Measurements from ENCODE around the gene CXCR3.
A peak's percentile ranks its signal among the peaks of the same experiment; 100 is the strongest.
"Not testable (repeated sequence)": the region's sequence is repeated elsewhere in the genome, so short reads cannot be mapped to it uniquely, and the experiment has no call there.

Gene CXCR3

GRCh38 chrX:71618303-71618721, at the start of gene CXCR3:
Gene CXCR3, minus strand, starts transcription at chrX:71618511. Its CDS starts 62 bp downstream, at chrX:71618449.
- DNase-seq (ENCODE audit: low read depth in 2 of 2), result no peak

GRCh38 chrX:71667328-71668247, 49.3 kb upstream of the CXCR3 start, which contains the start of gene LOC101059915:
Gene LOC101059915, plus strand, starts transcription at chrX:71667546.
- TF ChIP-seq, protein P1, sequence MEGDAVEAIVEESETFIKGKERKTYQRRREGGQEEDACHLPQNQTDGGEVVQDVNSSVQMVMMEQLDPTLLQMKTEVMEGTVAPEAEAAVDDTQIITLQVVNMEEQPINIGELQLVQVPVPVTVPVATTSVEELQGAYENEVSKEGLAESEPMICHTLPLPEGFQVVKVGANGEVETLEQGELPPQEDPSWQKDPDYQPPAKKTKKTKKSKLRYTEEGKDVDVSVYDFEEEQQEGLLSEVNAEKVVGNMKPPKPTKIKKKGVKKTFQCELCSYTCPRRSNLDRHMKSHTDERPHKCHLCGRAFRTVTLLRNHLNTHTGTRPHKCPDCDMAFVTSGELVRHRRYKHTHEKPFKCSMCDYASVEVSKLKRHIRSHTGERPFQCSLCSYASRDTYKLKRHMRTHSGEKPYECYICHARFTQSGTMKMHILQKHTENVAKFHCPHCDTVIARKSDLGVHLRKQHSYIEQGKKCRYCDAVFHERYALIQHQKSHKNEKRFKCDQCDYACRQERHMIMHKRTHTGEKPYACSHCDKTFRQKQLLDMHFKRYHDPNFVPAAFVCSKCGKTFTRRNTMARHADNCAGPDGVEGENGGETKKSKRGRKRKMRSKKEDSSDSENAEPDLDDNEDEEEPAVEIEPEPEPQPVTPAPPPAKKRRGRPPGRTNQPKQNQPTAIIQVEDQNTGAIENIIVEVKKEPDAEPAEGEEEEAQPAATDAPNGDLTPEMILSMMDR (IDR thresholded peaks at IDR 0.05; ENCODE audit: low read depth, low read length), result no peak
- DNase-seq (ENCODE audit: low read depth in 2 of 2), result no peak

More at GRCh38 chrX:71618303-71618721, at the start of gene CXCR3:
- H3K4me3 ChIP-seq (replicated peaks in 1 of 2; ENCODE audit: low read depth in 2 of 2, low read length in 2 of 2), result no peak within 1 kb of the TSS
- TF ChIP-seq, protein P1 (IDR thresholded peaks at IDR 0.05; ENCODE audit: low read depth, low read length), result no peak

DNA sequence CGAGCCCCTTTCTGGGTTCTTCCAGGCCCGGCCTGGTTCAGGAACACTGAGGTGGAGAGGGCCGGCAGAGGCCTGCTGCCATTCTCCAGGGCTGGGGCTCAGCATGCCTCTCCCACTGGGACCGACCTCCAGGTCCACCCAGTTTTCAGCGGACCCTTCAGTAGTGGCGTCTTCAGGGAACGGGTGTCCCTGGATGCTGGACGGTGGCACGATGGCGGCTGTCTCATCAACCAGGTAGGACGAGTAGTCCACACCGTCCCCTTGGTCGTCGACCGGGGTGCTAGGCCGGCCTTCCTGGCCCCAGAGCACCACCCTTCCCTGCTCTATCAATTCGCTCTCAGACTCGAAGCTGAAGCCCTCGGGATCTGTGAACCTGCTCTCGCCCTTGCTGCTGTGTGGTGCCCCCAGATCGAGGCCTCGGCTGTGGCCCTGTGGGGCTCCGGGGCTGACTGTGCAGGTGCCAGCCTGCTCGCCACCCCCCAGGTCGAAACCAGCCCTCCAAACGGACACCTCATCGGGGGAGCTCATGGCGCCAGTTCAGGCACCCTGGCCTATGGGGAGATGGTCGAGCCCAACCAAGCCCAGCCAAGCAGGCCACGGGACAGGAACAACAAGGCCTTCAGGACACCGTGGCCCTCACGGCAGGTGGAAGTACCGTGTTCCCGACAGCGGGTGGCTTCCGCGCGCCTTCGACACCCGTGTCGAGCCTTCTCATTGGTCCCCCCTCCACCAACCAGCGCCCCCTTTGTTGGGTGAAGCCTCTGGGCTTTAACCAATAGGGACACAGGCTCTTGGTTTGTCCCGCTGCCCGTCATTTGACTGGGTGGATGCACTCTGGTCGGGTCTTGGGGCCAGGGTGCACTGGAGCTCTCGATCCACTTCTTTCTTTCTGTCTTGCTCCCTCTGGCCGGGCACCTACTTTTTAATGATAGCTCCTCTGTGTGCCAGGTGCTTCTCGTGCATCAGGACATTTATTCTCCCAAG, 48.2 kb upstream of the CXCR3 start:
- DNase-seq (ENCODE audit: low read depth in 2 of 2), result no peak
- TF ChIP-seq, protein P1 (IDR thresholded peaks at IDR 0.05; ENCODE audit: low read depth, low read length), result no peak

More at GRCh38 chrX:71667328-71668247, 49.3 kb upstream of the CXCR3 start, which contains the start of gene LOC101059915:
- H3K4me3 ChIP-seq (replicated peaks in 1 of 2; ENCODE audit: low read depth in 2 of 2, low read length in 2 of 2), result no peak within 1 kb of the TSS

DNA sequence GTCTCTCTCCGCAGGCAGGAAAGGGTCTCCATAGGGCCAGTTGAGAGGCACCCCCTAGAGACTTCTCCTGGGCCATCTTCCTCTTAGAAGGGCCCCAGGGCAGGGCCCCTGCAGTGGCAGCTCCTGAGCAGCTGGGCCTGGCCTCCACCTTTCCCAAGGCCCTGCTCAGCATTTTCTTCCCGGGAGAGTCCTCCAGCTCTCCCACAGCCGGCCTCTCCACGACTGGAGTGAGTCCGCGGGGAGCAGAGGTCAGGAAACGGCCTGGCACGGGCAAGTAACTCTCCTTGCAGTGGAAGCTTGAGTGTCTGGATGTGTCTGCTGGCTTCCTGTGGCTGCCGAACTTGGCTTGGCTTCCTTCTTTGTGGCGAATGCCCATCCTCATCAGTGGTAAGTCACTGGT, 47.4 kb upstream of the CXCR3 start:
- H3K4me3 ChIP-seq (replicated peaks in 1 of 2; ENCODE audit: low read depth in 2 of 2, low read length in 2 of 2), result no peak overlapping the region
- no peak for DNase-seq (ENCODE audit: low read depth in 2 of 2)
- TF ChIP-seq, protein P1 (IDR thresholded peaks at IDR 0.05; ENCODE audit: low read depth, low read length), result no peak

More for the DNA sequence above, 48.2 kb upstream of the CXCR3 start:
- H3K4me3 ChIP-seq (replicated peaks in 1 of 2; ENCODE audit: low read depth in 2 of 2, low read length in 2 of 2), result no peak overlapping the region

GRCh38 chrX:71664889-71665491, 46.7 kb upstream of the CXCR3 start:
- no peak overlapping the region for H3K4me3 ChIP-seq (replicated peaks in 1 of 2; ENCODE audit: low read depth in 2 of 2, low read length in 2 of 2)
- no peak for DNase-seq (ENCODE audit: low read depth in 2 of 2)
- TF ChIP-seq, protein P1 (IDR thresholded peaks at IDR 0.05; ENCODE audit: low read depth, low read length), result no peak

DNA sequence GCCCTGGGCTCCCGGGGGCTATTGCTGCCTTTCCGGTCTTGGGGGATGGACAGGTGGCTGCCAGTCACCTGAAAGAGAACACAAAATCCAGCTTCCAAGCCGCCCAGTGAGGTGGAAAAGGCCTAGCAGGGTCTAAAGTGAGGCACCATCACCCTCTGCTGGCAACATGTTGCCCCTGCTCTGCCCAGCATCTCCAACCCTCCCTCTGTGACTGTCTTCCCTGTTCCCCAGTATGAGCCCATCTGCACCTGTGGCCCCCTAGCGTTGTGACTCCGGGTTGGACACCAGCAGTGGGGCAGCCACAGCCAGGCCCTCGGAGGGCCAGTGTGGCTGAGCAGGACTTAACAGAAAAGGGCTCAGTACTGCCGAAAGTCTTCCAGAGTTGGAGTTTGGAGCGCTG, 45.9 kb upstream of the CXCR3 start:
- DNase-seq (ENCODE audit: low read depth in 2 of 2), result peak in 1 of 2 donors; percentile 7
- TF ChIP-seq, protein P1 (IDR thresholded peaks at IDR 0.05; ENCODE audit: low read depth, low read length), result peak; percentile 21
- not testable (repeated sequence) for H3K4me3 ChIP-seq (replicated peaks in 1 of 2; ENCODE audit: low read depth in 2 of 2, low read length in 2 of 2)

DNA sequence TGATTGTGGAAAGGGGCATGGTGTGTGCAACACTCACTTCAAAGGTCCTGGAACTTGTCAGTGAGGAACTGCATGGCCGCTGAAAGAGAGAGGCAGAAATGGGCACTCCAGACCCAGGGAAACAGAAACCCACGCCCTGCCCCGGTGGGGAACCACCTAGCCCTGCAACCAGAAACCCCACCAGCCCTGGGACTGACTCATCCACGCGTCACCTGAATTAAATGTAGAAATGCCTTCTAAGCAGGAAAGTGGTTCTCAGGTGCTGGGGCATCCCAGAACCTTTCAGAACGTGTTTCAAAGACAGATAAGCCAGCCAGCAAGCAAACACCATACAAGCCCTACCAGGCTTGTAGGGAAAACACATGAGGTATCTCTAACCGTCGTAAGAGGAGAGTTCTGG, 44.9 kb upstream of the CXCR3 start:
- H3K4me3 ChIP-seq (replicated peaks in 1 of 2; ENCODE audit: low read depth in 2 of 2, low read length in 2 of 2); DNase-seq (ENCODE audit: low read depth in 2 of 2): not testable (repeated sequence)

DNA sequence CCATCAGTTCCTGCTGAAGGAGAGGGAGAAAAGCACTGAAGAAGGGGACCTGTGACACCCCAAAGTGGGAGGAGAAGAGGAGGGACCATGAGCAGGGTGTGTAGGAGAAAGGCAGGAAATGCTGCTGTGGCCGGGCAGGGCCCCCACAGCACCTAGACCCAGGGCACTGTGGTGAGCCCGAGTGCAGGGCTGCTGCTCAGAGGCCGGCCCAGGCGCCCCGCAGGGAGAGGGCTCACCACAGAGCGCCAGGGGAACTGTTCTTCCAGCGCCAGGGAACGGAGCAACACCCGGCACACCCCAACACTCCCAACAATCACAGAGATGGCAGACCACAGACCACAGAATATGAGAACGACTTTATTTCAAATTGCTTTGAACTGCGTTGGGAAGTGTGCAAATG, 44.3 kb upstream of the CXCR3 start:
- not testable (repeated sequence) for DNase-seq (ENCODE audit: low read depth in 2 of 2); H3K4me3 ChIP-seq (replicated peaks in 1 of 2; ENCODE audit: low read depth in 2 of 2, low read length in 2 of 2)
